ENCODE results near the gene TRIM67.
"Not testable (repeated sequence)": the region's sequence is repeated elsewhere in the genome, so short reads cannot be mapped to it uniquely, and the experiment has no call there.

TRIM67 gene

DNA sequence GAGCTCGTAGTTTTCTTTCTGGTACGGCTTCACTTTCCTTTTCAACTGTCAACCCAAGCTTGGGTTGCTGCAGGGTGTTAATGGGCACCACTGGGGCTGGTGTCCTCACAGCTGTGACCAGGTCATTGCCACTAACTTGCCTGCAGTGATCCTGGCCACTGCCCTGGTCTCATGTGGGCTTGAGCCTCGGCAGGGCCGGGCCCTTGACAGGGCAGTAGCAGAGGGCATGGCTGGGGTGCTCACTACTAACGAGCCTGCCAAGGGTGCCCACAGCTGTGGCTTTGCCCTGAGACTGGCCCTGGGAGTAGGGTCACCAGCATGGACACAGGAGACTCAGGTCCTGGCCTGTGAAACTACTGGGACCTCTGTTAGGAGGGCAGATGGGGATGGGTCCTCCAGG lies 47.7 kb downstream of the TRIM67 start:
- no peak for DNase-seq

DNA sequence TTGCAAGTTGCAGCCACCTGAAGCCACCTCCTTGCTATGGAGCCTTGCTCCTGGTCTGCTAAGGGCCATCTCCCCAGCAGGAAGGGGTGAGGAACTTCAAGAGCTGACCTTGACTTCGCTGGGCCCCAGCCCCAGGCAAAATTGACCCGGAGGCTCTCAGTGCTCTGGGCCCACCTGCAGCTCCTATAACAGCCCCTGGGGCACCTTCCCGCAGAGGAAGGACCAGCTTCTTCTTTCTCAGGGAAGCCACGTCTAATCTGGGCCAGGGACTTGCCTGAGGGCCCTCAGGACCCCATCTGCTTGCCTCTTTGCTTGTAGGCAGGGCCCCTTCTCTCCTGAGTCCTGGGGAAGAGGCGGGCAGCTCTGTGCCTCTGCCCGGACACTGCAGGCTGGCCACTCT lies 48.3 kb downstream of the TRIM67 start:
- no peak for DNase-seq

DNA sequence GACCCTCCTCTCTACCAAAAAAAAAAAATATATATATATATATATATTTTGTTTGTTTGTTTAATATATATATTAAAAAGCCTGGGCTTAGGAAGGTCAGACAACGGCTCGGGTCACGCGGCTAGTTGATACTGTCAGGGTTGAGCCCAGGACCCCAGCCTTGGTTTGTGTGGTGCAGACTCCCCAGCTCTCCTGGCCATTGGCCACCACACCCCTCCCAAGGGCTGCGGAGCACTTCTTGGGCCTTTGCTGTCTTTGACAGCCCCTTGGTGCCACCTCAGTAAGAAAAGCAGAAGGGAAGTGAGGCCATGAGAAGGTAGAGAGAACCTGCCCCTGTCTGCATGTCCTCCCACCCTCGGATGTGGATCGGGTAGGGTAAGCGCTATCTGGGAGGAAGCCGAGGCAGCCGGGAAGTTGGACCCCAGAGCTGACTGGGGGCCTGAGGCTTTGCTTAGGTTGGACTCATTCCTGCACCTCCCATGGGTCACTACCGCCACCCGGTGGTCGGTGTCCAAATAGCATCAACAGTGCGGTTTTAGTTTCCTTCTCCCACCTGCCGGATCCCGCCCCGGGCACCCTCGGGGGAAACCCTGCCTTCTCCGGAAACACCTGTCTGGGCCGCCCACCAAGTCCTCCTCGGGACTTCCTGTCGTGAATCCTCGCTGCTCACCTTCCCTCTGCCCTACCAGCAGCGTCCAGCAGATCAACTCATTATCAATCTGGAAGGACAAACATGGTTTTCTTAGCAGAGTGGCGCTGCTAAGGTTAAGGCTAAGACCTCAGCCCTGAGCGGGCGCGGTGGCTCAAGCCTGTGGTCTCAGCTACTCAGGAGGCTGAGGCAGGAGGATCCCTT lies 49.4 kb downstream of the TRIM67 start:
- peak; percentile 47 for DNase-seq

DNA sequence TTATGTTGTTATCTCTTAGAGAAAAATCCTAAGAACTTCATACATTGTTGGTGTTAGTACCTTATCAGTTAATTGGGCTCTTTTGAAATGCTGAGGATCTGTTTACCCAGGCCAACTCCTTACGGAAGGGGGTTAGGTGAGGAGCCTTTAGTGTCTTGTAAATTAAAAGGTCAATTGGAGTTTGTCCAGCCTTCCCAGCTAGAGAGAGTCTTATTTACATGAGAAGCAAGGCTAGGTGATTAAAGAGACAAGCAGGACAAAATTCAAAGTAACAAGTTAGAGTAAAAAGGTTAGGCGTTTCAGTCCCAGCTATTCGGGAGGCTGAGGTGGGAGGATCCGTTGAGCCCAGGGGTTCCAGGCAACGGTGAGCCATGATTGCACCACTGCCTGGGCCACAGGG lies 50.4 kb downstream of the TRIM67 start:
- DNase-seq = not testable (repeated sequence)

DNA sequence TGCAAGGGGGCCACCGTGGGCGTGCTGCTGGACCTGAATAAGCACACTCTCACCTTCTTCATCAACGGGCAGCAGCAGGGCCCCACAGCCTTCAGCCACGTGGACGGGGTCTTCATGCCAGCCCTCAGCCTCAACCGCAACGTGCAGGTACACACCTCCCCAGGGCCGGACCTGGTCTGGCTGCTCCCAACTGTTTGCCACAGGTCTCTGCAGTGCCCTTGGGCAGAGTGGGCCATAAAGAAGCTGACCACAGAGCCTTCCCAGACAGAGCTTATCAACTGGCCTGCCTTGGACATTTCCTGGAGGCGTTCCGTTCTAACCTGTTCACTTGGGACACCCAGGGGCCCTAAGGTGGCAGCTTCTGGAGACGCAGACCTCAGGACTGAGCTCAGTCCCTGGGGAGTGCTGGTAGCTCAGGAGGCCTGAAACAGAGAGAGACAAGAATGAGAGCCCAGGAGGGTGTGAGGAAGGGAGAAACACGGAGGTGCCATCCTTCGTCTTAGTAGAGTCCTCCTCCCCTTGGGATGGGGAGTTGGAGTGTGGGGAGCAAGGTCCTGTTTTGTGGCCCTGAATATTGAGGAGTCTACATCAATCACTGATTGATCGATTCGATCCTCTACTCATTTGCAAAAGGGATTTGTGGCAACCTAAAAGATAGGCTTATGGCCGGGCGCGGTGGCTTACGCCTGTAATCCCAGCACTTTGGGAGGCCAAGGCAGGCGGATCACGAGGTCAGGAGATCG lies 52.1 kb downstream of the TRIM67 start:
- DNase-seq = no peak

DNA sequence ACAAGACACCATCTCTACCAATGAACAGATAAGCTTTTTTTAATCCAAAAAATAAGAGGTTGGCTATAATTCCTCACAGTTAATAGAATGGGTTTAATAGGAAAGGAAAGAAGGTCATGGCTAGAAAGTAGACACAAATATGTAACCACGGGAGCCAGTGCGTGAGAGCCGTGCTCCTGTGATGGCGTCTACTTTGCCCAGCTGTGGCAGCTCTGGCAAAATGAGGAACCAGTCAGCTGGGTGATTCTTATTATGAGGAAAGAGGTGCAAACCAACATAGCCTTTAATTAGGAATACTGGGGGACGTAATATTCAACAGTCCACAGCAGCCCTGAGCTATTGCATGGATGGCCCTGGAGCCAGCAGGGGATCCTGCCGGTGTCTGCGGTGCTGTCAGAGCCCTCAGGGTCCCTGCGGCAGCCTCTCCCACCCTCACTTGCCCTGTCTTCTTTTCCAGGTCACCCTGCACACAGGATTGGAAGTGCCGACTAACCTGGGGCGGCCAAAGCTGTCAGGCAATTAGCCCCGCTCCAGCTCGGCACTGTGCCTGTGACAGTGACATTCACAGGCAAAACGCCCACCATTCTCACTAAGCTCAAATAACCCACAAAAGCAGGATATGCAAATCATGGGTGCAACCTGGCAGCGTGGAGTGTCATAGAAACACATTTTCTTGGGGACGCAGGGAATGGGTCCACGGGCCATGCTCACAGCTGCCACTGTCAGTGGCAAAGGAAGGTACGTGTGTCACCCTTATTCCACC lies 53.2 kb downstream of the TRIM67 start:
- no peak for DNase-seq

DNA sequence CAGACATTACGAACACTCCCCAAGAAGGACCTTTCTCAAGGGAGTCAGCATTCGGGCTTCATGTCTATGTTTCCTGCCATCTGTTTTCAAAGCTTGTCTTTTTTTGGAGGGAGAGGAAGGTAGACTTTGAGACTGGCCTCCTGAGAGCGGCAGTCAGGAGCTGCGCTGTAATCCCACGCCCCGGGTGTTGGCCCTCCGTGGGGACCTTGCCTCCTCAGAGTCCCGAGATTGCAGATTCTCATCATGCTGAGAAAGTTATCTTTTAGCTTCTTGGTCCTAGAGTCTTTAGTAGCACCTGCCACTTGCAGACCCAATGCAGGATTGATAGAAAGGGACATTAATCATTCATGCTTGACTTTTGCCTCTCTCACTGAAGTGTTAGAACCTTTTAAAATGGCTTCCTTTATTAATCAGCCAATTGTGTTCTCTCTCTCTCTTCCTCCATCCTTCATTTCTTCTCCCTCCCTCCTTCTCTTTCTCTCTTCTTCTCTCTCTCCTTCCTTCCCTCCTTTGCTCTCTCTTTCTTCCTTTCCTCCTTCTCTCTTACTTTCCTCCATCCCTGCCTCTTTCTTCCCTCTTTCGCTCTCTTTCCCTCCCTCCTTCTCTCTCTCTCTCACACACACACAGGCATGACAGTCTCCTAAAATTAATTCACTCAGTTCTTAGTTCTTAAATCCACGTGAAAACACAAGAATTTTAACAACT lies 54.0 kb downstream of the TRIM67 start:
- no peak for DNase-seq

DNA sequence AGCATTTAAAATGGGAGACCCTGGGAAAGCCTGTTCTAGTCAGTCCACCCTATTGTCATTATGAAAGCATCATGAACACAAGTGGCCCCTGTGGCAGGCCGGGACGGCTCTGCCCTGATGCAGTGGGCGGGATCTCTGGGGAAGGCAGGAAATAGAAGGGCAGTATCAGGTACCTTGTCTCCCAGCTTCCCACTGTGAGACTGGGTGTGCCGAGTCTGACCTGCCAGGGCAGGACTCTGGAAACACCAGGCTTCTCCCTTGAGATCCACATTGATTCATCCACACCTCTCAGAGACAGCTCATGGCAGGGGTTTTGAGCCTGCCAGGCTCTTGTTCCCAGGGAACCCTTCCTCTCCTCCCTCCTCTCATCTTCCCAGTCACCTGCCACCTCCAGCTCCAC lies 54.6 kb downstream of the TRIM67 start:
- DNase-seq = no peak

DNA sequence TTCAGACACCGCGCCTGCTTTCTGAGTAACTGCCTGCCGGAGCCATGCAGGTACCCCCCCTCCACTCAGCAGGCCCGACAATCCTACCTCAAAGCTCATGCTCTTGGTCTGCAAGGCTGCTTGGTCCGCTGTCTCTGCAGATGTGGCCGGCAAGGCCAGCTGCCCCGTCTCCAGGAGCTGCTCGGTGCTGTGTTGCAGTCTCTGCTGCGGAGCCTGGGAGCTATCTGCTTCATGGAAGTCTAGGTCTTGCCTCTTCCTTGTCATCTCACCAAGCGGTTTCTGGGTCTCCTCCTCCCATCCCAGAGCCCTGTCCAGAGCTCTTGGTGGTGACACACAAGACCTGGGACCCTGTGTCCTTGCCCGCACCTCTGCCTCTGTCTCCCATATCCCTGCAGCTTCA lies 55.2 kb downstream of the TRIM67 start:
- DNase-seq = no peak

DNA sequence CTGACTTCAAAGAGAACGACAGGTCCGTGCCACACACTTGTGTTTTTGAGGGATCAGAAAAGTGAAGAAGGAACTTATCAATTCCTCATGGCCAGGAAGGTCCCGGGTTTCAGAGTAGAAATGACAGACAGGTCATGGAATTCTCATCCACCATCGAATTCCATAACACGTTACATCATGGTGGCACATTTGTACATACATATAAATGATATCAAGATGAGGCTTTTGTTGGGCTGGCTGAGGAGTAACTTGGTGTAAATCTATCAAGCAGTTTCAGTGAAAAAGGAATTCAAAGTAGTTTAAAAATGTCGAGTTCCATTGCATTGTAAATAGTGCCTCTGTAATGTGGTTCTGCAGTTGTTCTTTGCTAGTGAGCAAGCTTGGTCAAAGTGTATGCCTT lies 56.2 kb downstream of the TRIM67 start:
- no peak for DNase-seq

DNA sequence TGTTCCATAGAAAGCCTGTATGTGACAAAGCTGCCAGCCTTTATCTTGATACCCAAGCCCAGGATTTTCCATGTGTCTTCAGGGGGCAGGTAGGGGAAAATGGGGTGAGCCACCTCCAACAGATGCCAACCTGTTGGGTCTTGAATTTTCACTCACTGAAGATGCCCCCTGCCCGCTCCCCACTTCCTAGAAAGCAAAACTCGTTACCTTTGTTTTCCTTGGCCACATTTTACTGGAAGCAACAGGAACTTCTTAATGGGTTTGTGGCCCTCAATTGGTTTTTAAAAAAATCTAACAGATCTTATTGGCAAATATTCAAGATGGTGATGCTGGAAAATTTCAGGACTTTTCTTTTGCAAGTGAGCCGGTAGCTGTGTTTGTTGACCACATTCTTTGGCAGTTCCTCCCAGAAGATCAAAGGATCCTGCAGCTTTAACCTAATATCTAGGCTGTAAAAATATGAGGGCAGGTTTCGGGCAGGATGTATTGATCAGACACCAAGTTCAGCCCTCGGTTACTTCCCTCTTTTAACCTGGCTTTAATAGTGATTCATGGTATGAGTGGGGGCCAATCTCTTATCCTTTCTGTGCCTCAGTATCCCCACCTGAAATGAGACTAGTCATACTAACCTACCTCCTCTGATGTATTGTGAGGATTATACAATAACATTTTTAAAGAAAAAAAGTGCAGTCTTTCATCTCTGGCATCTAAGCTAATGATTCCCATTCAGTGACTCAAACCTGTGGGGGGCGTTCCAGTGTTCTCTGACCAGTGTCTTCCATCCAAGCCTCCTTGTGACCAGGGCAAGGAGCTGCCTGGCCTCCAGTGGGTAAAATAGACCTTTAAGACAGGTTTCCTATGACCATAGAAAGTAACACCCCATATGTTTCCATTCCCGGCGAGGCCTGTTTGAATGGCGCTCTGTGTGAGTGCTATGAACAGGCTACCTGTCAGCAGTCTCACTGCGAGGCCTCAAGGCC lies 57.9 kb downstream of the TRIM67 start:
- no peak for DNase-seq

DNA sequence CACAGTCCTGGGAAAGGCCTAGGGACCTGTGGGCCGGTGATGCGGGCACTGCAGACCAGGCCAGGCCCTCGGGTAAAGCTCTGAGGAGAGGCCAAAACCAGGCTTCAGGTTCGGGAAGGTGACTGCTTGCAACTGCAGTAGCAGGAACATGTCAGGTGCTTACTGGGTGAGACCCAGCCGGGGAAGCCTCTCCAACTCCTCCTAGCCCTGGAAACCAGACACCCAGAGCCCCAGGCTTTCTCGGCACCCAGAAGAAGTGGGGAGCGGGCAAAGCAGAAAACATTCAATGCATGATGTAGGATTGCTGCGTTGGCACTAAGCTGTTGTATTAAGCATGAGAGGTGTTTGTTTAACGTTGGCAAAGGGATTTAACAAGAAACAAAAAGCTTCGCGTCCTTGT lies 58.9 kb downstream of the TRIM67 start:
- DNase-seq = no peak

DNA sequence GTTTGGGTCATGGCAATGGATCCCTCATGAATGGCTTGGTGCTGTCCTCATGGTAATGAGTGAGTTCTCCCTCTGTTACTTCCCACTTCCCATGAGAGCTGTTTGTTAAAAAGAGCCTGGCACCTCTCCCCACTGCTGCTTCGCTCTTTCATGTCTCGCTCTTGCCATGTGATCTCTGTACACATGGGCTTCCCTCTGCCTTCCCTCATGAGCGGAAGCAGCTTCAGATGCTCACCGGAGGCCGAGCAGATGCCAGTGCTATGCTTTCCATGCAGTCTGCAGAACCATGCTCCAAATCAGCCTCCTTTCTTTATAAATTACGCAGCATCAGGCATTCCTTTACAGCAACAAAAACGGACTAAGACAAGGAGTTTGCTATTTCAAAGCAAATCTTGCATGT lies 64.3 kb downstream of the TRIM67 start:
- DNase-seq = no peak

DNA sequence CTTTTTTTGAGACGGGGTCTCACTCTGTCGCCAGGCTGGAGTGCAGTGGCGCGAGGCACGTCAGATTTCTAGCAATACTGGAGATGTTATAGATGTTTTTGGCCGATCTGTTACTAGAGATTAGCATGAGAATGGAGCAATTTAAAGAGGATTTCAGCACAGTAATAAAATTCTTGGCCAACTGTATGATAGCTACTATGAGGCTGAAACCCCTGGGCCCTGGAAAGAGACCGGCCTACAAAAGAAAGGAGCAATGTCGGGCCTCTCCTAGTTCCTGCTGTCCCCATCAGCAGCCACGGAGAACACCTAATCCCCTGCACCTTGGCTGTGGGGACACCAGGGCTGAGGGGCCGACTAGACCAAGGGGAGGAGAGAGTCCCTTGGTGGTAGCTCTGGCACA lies 69.7 kb downstream of the TRIM67 start:
- no peak for DNase-seq

DNA sequence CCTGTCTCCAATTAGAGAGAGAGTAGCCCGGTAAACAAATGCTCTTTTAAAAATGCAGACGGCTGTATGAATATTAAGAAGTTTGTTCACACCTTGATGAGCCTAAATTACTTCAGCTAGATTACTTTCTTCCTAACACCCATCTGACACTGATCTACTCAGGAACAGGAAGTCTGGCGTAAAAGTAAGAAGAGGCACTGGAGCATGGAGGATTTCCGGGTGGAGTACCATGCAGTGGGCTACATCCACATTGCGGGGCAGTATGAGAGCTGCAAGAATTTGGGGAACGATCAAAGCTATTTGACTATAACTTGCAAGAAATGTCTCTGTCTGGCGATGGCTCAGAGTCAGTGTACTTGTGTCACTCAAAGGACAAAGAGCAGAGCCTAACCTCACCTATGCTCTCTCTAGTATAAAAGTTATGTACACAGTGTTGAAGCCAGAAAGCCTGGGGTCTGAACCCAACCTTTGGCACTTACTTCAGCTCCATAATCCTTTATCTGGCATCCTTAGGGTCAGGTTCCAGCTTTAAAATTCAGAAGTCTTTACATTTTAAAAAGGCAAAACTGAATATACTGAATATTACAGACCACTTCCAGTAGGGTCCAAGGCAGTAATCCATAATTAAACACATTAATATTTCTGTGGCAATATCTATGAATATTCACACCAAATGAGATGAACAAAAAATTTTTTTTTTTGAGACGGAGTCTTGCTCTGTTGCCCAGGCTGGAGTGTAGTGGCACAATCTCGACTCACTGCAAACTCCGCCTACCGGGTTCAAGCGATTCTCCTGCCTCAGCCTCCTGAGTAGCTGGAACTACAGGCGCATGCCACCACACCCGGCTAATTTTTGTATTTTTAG lies 71.2 kb downstream of the TRIM67 start:
- DNase-seq = no peak

DNA sequence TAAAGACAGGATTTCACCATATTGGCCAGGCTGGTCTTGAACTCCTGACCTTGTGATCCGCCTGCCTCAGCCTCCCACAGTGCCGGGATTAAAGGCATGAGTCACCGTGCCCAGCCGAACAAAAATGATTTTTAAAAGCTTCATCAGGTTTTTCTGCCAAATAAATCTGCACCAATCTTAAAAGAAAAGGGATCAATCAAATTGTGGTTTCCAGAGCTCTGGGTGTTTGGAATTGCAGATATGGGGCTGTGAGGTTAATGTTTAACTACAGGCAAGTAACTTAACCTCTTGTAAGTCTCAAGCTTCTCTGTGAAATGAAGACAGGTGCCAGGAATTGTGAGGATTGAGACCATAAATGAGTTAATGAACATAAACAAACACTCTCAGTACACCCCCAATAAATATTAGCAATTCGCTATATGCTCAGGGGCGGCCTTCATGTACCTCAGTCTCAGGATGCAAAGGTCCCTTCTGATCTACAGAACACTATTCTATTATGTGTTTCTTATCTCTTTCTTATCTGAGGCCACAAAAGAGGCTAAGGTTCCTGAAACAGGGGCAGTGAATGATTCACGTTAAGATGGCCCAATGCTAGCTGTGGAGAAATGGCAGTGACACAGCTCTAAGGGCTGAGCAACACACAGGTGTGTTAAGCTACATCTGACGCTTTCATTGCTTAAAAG lies 72.0 kb downstream of the TRIM67 start:
- no peak for DNase-seq

DNA sequence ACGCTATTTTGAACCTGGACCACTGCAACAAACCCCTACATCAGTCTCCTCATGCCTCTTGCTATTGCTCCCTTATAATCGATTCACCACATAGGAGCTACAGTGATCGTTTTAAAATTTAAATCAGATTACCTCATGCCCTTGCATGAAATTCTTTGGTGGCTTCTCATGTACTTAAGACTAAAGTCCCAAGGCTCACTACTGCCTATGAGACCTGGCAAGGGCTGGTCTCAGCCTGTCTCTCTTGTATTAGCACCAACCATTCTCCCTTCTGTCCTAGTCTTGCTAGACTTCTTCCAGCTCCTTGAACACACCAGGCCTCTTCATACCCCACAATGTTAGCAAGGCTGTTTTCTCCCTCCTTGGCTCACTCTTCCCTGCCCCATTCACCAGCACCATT lies 72.6 kb downstream of the TRIM67 start:
- DNase-seq = no peak

DNA sequence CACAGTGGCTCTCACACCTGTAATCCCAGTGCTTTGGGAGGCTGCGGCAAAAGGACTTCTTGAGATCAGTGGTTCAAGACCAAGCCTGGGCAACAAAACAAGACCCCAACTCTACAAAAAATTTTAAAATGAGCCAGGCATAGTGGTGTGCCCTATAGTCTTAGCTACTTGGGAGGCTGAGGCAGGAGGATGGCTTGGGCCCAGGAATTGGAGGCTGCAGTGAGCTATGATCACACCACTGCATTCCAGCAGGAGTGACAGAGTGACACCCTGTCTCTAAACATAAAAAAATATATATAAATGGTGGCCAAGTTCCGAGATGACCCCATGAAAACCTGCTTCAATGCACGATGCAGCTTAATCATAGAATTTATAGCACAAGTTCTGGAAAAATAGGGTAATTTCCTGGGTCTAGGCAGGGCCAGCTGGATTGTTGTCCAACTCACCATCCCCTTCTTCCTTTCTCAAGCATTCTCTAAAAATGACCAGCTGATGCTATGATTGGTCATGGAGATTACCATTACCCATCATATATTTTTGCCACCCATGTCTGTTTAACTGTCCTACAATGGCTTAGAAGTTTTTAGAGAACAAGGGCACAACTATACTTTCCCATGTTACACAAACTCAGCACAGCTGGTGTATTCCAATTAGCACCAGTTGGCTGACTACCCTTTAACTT lies 73.8 kb downstream of the TRIM67 start:
- DNase-seq = no peak

DNA sequence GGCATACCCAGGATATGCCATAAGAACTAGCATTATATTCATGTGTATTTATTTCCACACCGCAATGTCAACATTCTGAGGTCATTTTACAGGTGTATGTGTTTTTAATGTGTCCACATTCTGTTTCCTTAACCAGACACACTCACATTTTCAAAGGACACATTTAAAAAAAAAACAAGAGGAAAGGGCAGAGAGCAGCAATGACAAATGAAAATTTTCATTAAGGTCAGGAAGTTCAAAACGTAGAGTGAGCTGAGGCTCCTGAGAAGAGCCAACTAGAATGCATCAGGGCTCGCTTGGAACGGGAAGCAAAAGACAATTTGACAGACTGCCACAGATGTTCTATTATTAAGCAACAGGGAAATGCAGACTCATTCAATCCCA lies 74.3 kb downstream of the TRIM67 start:
- no peak for DNase-seq

DNA sequence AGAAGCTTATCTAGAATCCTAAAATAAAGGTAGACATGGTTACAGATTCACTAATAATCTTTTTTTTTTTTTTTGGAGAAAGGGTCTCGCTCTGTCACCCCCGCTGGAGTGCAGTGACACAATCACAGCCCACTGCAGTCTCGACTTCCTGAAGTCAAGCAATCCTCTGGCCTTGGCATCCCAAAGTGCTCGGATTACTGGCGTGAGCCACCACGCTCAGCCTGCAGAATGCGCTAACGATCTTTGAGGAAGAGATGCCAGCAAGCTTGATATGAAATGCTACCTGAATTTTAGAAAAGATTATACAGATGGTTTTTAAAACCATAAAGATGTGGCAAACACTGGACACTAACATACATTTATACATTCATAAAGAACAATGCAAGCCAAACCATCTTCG lies 75.1 kb downstream of the TRIM67 start:
- no peak for DNase-seq
